Fibroblast of lung (primary cell): ENCODE data around the gene ASH1L. TPM values are rescaled to one million over a fixed set of nuclear protein-coding genes. Genes with fewer than 3 reads are reported as not detected.

ENCODE experiments used
- DNase-seq, 2 donors: peaks; one replicate each; pipeline versions ENCODE4 v3.0.0 to v3.0.0-alpha.2; 2010; ENCODE audit warnings: low read depth in 2 of 2
- H2AFZ ChIP-seq: 2 replicates; pipeline ENCODE4 v1.5.1; 2012; ENCODE audit warnings: low read length, control low read depth, inconsistent platforms
- H3K27ac ChIP-seq: 2 replicates; pipeline ENCODE4 v1.5.1; 2011; ENCODE audit warnings: low read length, control low read depth; ENCODE audit not compliant: insufficient read depth
- H3K27me3 ChIP-seq: 2 replicates; pipeline ENCODE4 v1.5.1; 2011; ENCODE audit warnings: mild to moderate bottlenecking, low read length; ENCODE audit not compliant: control insufficient read depth, insufficient read depth
- H3K36me3 ChIP-seq: 2 replicates; pipeline ENCODE4 v1.5.1; 2011; ENCODE audit warnings: low read length; ENCODE audit not compliant: control insufficient read depth, insufficient read depth
- H3K4me1 ChIP-seq: 2 replicates; pipeline ENCODE4 v1.5.1; 2011; ENCODE audit warnings: low read length; ENCODE audit not compliant: control insufficient read depth, insufficient read depth; ENCODE audit errors: extremely low read depth
- H3K4me2 ChIP-seq: 2 replicates; pipeline ENCODE4 v1.5.1; 2011; ENCODE audit warnings: low read length, control low read depth; ENCODE audit not compliant: insufficient read depth; ENCODE audit errors: extremely low read depth
- H3K4me3 ChIP-seq, 4 experiments: fragments of 200-600 bp in 1 of 4; sonication (generic) in 1 of 4; replicated peaks in 1 of 4; 2 replicates each; pipeline ENCODE4 v1.5.1; 2011 to 2016; ENCODE audit warnings: low read length in 4 of 4, low read depth in 3 of 4, mild to moderate bottlenecking in 3 of 4, control low read depth in 2 of 4, inconsistent platforms in 1 of 4, mixed read lengths in 1 of 4; ENCODE audit not compliant: insufficient read depth in 1 of 4; ENCODE audit errors: control extremely low read depth in 1 of 4
- H3K79me2 ChIP-seq: 2 replicates; pipeline ENCODE4 v1.5.1; 2012; ENCODE audit warnings: mild to moderate bottlenecking, low read length, inconsistent platforms; ENCODE audit not compliant: control insufficient read depth, insufficient read depth
- H3K9ac ChIP-seq: 2 replicates; pipeline ENCODE4 v1.5.1; 2011; ENCODE audit warnings: mild to moderate bottlenecking, low read length, control low read depth; ENCODE audit not compliant: insufficient read depth
- H3K9me3 ChIP-seq: 2 replicates; pipeline ENCODE4 v1.5.1; 2012; ENCODE audit warnings: low read depth, low read length; ENCODE audit not compliant: control insufficient read depth, insufficient read depth
- H4K20me1 ChIP-seq: 2 replicates; pipeline ENCODE4 v1.5.1; 2011; ENCODE audit warnings: low read length; ENCODE audit not compliant: control insufficient read depth, insufficient read depth; ENCODE audit errors: extremely low read depth
- CTCF ChIP-seq, 2 donors: IDR thresholded peaks in 1 of 2; conservative IDR thresholded peaks in 1 of 2; 1 replicate in 1 of 2; 2 replicates in 1 of 2; pipeline ENCODE4 v1.5.1; 2011 to 2012; ENCODE audit warnings: low read length in 2 of 2, control low read depth in 1 of 2, inconsistent platforms in 1 of 2, low read depth in 1 of 2, mild to moderate bottlenecking in 1 of 2
- EZH2 ChIP-seq: IDR thresholded peaks from 2 replicates; pipeline ENCODE4 v1.5.1; 2012; ENCODE audit warnings: low read length, control low read depth, mild to moderate bottlenecking; ENCODE audit errors: missing control alignments
- polyA plus RNA-seq, 2 donors: library from polyadenylated mRNA; depleted of rRNA in 1 of 2; stranded (reverse) in 1 of 2; unstranded in 1 of 2; fragments of >200 nt; gene quantifications; 2 replicates each; pipeline ENCODE4 v1.2.1, GENCODE V29; 2011 to 2012; ENCODE audit warnings: missing spikeins in 1 of 2
- total RNA-seq: library from RNA; depleted of rRNA; stranded (reverse); fragments of >200 nt; gene quantifications from 2 replicates; pipeline ENCODE4 v1.2.1, GENCODE V29; 2014

ASH1L gene
- total and polyA plus RNA-seq, 2 donors (not counting 1 experiment from before 2014, with no cell fraction given): 19.4 to 35.7 TPM

- no peaks in the 10 kb centered on the region for H3K4me1 ChIP-seq
- H4K20me1 ChIP-seq: no peaks in the 10 kb centered on the region
- no peaks in the 10 kb centered on the region for H3K9me3 ChIP-seq
- no peak overlapping the region for H3K4me2 ChIP-seq
- no peak overlapping the region for H3K9ac ChIP-seq
- no peak for DNase-seq
- no peaks in the 10 kb centered on the region for H3K27me3 ChIP-seq
- no peaks in the 10 kb centered on the region for H3K36me3 ChIP-seq
- no peak overlapping the region for H3K4me3 ChIP-seq
- TF ChIP-seq EZH2: no peak
- TF ChIP-seq CTCF (conservative IDR thresholded peaks at IDR 0.05 in 1 of 2, IDR thresholded peaks at IDR 0.05 in 1 of 2; ENCODE audit: low read depth in 1 of 2, low read length in 2 of 2): no peak
- no peak overlapping the region for H3K27ac ChIP-seq
- H3K79me2 ChIP-seq: no peaks in the 10 kb centered on the region
- no peak overlapping the region for H2AFZ ChIP-seq
These were observed 276.1 kb downstream of the ASH1L start for GRCh38 chr1:155286544-155286943.

- Histone ChIP-seq H3K9me3 (no peaks in the 10 kb centered on the region), H4K20me1 (no peaks in the 10 kb centered on the region), H3K9ac (no peak overlapping the region), H3K36me3 (no peaks in the 10 kb centered on the region), H3K79me2 (no peaks in the 10 kb centered on the region), H3K4me1 (no peaks in the 10 kb centered on the region), H3K4me2 (no peak overlapping the region), H3K27ac (no peak overlapping the region), H2AFZ (no peak overlapping the region), H3K4me3 (no peak overlapping the region), H3K27me3 (no peaks in the 10 kb centered on the region)
- DNase-seq: no peak
- TF ChIP-seq EZH2 (no peak), CTCF (conservative IDR thresholded peaks at IDR 0.05 in 1 of 2, IDR thresholded peaks at IDR 0.05 in 1 of 2; ENCODE audit: low read depth in 1 of 2, low read length in 2 of 2) (no peak)
These were observed 277.0 kb downstream of the ASH1L start for GRCh38 chr1:155285631-155286044.

Other genes with a start within 250 kb of the ASH1L start
- gene RUSC1, start 241.9 kb downstream of the ASH1L start, total RNA-seq: 9.8 and 12.6 TPM in 2 replicates
- 16.4 and 22.8 TPM in 2 replicates for gene RUSC1, start 241.9 kb downstream of the ASH1L start, polyA plus RNA-seq
- gene MSTO1, start 47.4 kb upstream of the ASH1L start, total RNA-seq: 19.5 and 21.3 TPM in 2 replicates
- 14.9 and 22.1 TPM in 2 replicates for gene MSTO1, start 47.4 kb upstream of the ASH1L start, polyA plus RNA-seq
- 53.9 and 70.8 TPM in 2 replicates for gene YY1AP1, start 126.0 kb upstream of the ASH1L start, total RNA-seq
- gene YY1AP1, start 126.0 kb upstream of the ASH1L start, polyA plus RNA-seq: 86.4 and 87.6 TPM in 2 replicates
- 53.7 and 54.2 TPM in 2 replicates for gene DAP3, start 126.3 kb upstream of the ASH1L start, total RNA-seq
- 103 and 124 TPM in 2 replicates for gene DAP3, start 126.3 kb upstream of the ASH1L start, polyA plus RNA-seq